Endothelial cell of umbilical vein (primary cell): ENCODE measurements around the gene AKAP12. TPM values are rescaled to one million over a fixed set of nuclear protein-coding genes. Genes with fewer than 3 reads are reported as not detected.

Experiments used
- BruUV-seq: library from RNA; stranded (reverse); fragments of 400-500 nt; replicated peaks from 2 replicates; lab custom pipeline; 2021; lab: Mats Ljungman, UMichigan
- CTCF ChIA-PET: fragments of 300-600, 350-600 bp; sonication (Branson Sonifier 250); formaldehyde crosslinking; loops from one replicate; lab custom pipeline; 2021; ENCODE audit warnings: antibody characterized with exemption, inconsistent platforms; lab: Charles Lee
- POLR2A ChIA-PET: fragments of 300-600, 350-600 bp; sonication (Branson Sonifier 250); formaldehyde crosslinking; loops from one replicate; lab custom pipeline; 2021; ENCODE audit warnings: antibody characterized with exemption, inconsistent platforms; lab: Charles Lee
- DNase-seq: peaks from one replicate; pipeline ENCODE4 v3.0.0-alpha.2; 2011; ENCODE audit warnings: low read depth, low spot score
- FAIRE-seq: peaks from 2 replicates; lab custom pipeline; 2011; peaks lifted over from hg19 to GRCh38; lab: Jason Lieb, UNC
- H2AFZ ChIP-seq: 2 replicates; pipeline ENCODE4 v1.6.0; 2012; ENCODE audit warnings: low read depth, low read length, control low read depth, inconsistent platforms
- H3K27ac ChIP-seq: 2 replicates; pipeline ENCODE4 v1.5.1; 2011; ENCODE audit warnings: low read depth, mild to moderate bottlenecking, control low read depth, low read length, moderate library complexity; ENCODE audit not compliant: insufficient read depth
- H3K27me3 ChIP-seq, 2 experiments: 2 replicates each; pipeline versions ENCODE4 v1.6.0 to v1.6.1; 2011; ENCODE audit warnings: low read length in 2 of 2, mixed read lengths in 1 of 2; ENCODE audit not compliant: control insufficient read depth in 2 of 2, insufficient read depth in 2 of 2
- H3K36me3 ChIP-seq, 2 experiments: 2 replicates in 1 of 2; 3 replicates in 1 of 2; pipeline ENCODE4 v1.5.1; 2011; ENCODE audit warnings: low read length in 2 of 2, mild to moderate bottlenecking in 1 of 2, moderate library complexity in 1 of 2; ENCODE audit not compliant: control insufficient read depth in 2 of 2, insufficient read depth in 2 of 2; ENCODE audit errors: extremely low read depth in 1 of 2
- H3K4me1 ChIP-seq: 3 replicates; pipeline ENCODE4 v1.5.1; 2011; ENCODE audit warnings: mild to moderate bottlenecking, low read length; ENCODE audit not compliant: control insufficient read depth, insufficient read depth; ENCODE audit errors: extremely low read depth
- H3K4me2 ChIP-seq: 2 replicates; pipeline ENCODE4 v1.6.1; 2011; ENCODE audit warnings: low read length, control low read depth, mixed read lengths; ENCODE audit not compliant: insufficient read depth
- H3K4me3 ChIP-seq, 3 experiments: fragments of 200-600 bp in 1 of 3; sonication (generic), shearing (Covaris generic) in 1 of 3; replicated peaks in 1 of 3; 2 replicates each; pipeline ENCODE4 v1.5.1; 2011 to 2016; ENCODE audit warnings: control low read depth in 3 of 3, low read length in 3 of 3, mild to moderate bottlenecking in 2 of 3, inconsistent platforms in 1 of 3, low read depth in 1 of 3, moderate library complexity in 1 of 3; ENCODE audit not compliant: insufficient read depth in 1 of 3
- H3K79me2 ChIP-seq: 2 replicates; pipeline ENCODE4 v1.6.0; 2012; ENCODE audit warnings: low read length, inconsistent platforms; ENCODE audit not compliant: control insufficient read depth, insufficient read depth
- H3K9ac ChIP-seq: replicated peaks from 2 replicates; pipeline ENCODE3; 2011; ENCODE audit warnings: low read length, control low read depth; ENCODE audit not compliant: insufficient read depth; ENCODE audit errors: extremely low read depth
- H3K9me1 ChIP-seq: replicated peaks from 3 replicates; pipeline ENCODE4 v1.6.0; 2011; ENCODE audit warnings: mild to moderate bottlenecking, low read length; ENCODE audit not compliant: control insufficient read depth, insufficient read depth; ENCODE audit errors: extremely low read depth
- H3K9me3 ChIP-seq: replicated peaks from 2 replicates; pipeline ENCODE4 v1.5.1; 2012; ENCODE audit warnings: low read length, inconsistent platforms; ENCODE audit not compliant: control insufficient read depth, insufficient read depth
- H4K20me1 ChIP-seq: replicated peaks from 2 replicates; pipeline ENCODE3; 2011; ENCODE audit warnings: mild to moderate bottlenecking, low read length; ENCODE audit not compliant: control insufficient read depth, insufficient read depth; ENCODE audit errors: extremely low read depth
- JUN ChIP-seq: IDR thresholded peaks from 2 replicates; pipeline ENCODE4 v1.6.1; 2011; ENCODE audit warnings: borderline replicate concordance, low read depth; ENCODE audit not compliant: insufficient read length, insufficient read depth
- MYC ChIP-seq: IDR thresholded peaks from one replicate; pipeline ENCODE4 v1.6.1; 2011; ENCODE audit warnings: mild to moderate bottlenecking, low read depth, low read length
- dilution Hi-C: fragments of 300-500 bp; cut with MboI; formaldehyde crosslinking; loops from one replicate; pipeline ENCODE4 v1.15.0; 2019; ENCODE audit warnings: low sequenced_read_pairs; ENCODE audit not compliant: extremely low pct_ligation_motif_present
- intact Hi-C: fragments of 100-400 bp; cut with micrococcal nuclease; formaldehyde crosslinking; loops from one replicate; pipeline ENCODE4 v1.10.0; 2022
- polyA plus RNA-seq, 4 experiments: library from polyadenylated mRNA; depleted of rRNA in 3 of 4; stranded (reverse) in 3 of 4; unstranded in 1 of 4; fragments of >200 nt; gene quantifications; 2 replicates each; pipeline versions ENCODE4 v1.2.1 to v1.2.3, GENCODE V29; 2011 to 2012; ENCODE audit warnings: missing spikeins in 1 of 4
- total RNA-seq: library from RNA; stranded (reverse); gene quantifications from 2 replicates; pipeline ENCODE4 v1.2.3, GENCODE V29; 2021
- TF ChIP-seq, protein P1 (sequence below): IDR thresholded peaks from 2 replicates; pipeline ENCODE4 v1.6.1; 2011; ENCODE audit not compliant: insufficient read depth, insufficient read length

Gene AKAP12
- total and polyA plus RNA-seq, 2 donors (not counting 3 experiments of a cell fraction or from before 2014, with no cell fraction given): 46.9 to 340 TPM

DNA sequence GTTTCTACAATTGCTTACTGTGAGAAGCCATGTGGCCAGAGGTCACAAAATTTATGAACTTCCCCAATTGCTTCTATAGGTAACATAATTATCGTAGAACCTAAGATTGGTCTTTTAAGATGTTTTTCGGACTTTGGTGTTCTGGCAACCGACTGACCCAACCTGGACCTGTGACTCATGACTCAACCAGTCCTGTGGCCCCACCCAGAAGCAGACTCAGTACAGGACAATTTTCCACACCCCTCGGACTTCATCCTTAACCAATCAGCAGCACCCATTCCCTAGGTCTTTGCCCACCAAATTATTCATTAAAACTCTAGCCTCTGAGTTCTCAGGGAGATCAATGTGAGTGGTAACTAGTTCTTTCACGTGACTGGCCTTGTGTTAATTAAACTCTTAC lies 26.4 kb upstream of the AKAP12 start:
- Histone ChIP-seq H3K9ac (no peak overlapping the region), H3K4me1 (no peaks in the 10 kb centered on the region), H3K27ac (no peak overlapping the region), H3K36me3 (no peaks in the 10 kb centered on the region), H3K9me3 (no peaks in the 10 kb centered on the region), H3K27me3 (peaks cover 0 to 3% of the 10 kb centered on the region in 2 experiments), H3K79me2 (no peaks in the 10 kb centered on the region), H4K20me1 (no peaks in the 10 kb centered on the region), H3K9me1 (no peaks in the 10 kb centered on the region), H3K4me3 (no peak overlapping the region), H2AFZ (no peak overlapping the region), H3K4me2 (no peak overlapping the region)
- intact Hi-C loops: no loop called here
- FAIRE-seq: no peak
- no peak for TF ChIP-seq JUN
- TF ChIP-seq MYC: no peak
- TF ChIP-seq, protein P1, sequence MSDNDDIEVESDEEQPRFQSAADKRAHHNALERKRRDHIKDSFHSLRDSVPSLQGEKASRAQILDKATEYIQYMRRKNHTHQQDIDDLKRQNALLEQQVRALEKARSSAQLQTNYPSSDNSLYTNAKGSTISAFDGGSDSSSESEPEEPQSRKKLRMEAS: no peak
- dilution Hi-C loops: no loop called here
- DNase-seq: no peak
- no TSS peak for BruUV-seq
- POLR2A ChIA-PET: no interaction called here
- CTCF ChIA-PET: no interaction called here

DNA sequence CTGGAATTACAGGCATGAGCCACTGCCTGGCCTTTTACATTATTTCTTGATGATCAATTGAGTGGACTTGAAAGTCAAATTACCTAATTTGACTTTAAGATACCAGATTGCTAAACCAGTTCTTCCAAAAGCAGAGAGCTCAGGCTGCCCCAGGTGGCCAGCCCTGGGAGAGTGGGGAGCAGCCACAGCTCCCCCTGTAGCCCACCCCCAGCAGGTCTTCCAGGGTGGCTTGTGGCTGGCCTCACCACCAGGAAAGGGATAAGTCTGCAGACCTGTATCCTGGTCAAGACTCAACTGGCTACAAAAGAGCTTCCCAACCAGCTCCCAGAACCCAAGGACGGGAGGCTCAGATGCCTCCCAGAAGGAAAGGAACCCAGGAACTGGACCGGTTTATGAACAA lies 23.8 kb upstream of the AKAP12 start:
- Histone ChIP-seq H3K27me3 (peaks cover 0 to 3% of the 10 kb centered on the region in 2 experiments), H3K9ac (no peak overlapping the region), H2AFZ (no peak overlapping the region), H3K79me2 (no peaks in the 10 kb centered on the region), H3K27ac (no peak overlapping the region), H3K4me3 (no peak overlapping the region), H3K4me2 (no peak overlapping the region), H3K36me3 (no peaks in the 10 kb centered on the region), H3K9me1 (no peaks in the 10 kb centered on the region), H3K9me3 (no peaks in the 10 kb centered on the region), H4K20me1 (no peaks in the 10 kb centered on the region), H3K4me1 (no peaks in the 10 kb centered on the region)
- ChIA-PET CTCF (interaction anchor here (1.1 kb wide), 1 partner anchor 16 kb away, joined by 3 read pairs; no protein-coding TSS in a partner anchor), POLR2A (interaction anchor here (0.6 kb wide), 1 partner anchor 62 kb away, joined by 3 read pairs; no protein-coding TSS in a partner anchor)
- FAIRE-seq (no peak), DNase-seq (no peak)
- TF ChIP-seq, protein P1: no peak
- dilution Hi-C loops: no loop called here
- BruUV-seq: no TSS peak
- intact Hi-C loops: no loop called here
